ENCODE results near the gene CCL21.
"Not testable (repeated sequence)": the region's sequence is repeated elsewhere in the genome, so short reads cannot be mapped to it uniquely, and the experiment has no call there.

CCL21 gene, protein sequence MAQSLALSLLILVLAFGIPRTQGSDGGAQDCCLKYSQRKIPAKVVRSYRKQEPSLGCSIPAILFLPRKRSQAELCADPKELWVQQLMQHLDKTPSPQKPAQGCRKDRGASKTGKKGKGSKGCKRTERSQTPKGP

DNA sequence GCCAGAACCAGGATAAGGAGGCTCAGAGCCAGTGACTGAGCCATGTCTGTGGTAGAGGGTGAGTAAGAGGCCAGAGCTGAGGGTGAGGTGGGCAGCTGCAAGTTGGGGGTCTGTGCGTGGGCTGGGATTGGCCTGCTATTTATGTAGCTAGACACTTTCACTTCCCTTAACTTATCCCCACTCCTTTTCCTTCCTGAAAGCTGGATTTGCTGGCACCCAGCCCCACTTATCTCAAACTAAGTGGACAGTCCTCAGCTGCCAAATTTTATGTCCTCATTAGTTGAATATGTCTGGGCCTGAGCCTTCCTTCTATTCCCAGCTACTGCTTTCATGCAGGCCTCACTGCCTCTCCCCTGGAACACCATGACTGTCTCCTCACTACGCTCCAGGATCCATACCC is at the start of gene CCL21:
Gene CCL21, minus strand, starts transcription at position 114 of the 400 bp plus-strand sequence. Its CDS starts 70 bp downstream, at position 44.
- Mint-ChIP-seq H3K27ac (no peak within 1 kb of the TSS), H3K4me3 (no peak within 1 kb of the TSS), H3K9me3 (no peaks in the 10 kb centered on the region), H3K4me1 (no peaks in the 10 kb centered on the region), H3K36me3 (no peaks in the 10 kb centered on the region), H3K27me3 (peaks cover 5 to 58% of the 10 kb centered on the region in 2 donors)
- DNase-seq (no peak), ATAC-seq (replicated peaks) (no peak)

DNA sequence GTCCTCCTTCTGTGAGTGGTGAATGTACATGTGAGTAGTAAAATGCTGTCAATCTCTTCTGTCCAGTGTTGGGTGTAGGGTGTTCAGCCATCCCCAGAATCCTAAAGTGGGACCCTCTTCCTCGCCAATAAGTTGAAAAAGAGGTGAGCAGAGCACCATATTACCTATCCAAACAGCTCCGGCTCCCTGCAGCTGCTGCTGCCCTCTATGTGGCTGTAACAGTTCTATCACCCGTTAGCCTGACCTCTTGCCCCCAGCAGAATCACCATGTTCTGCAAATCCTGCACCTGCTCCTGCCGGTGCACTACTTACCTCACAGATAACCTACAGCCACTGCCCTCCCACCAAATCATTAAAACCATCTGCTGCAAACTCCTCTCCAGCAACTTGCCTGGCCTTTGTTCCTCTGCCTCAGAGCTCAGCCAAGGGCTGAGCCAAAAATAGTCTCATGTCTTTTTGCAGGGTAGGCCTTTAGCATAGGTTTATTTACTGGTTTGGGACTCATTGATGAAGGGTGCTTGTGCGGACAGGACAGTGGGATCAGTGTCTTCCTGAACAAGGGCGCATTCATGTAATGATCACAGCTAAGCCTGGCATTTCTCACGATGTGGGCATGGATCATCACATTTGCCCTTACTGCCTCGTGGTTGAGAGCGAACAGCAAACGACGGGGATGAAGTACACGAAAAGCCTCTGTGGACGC is 49.6 kb upstream of the CCL21 start:
- Mint-ChIP-seq H3K36me3 (peaks cover 0 to 2% of the 10 kb centered on the region in 2 donors), H3K27me3 (peaks cover 30 to 45% of the 10 kb centered on the region in 2 donors), H3K9me3 (peaks cover 0 to 4% of the 10 kb centered on the region in 2 donors), H3K4me3 (no peak overlapping the region), H3K27ac (no peak overlapping the region), H3K4me1 (peaks cover 0 to 2% of the 10 kb centered on the region in 2 donors)
- ATAC-seq (replicated peaks) (no peak), DNase-seq (no peak)

DNA sequence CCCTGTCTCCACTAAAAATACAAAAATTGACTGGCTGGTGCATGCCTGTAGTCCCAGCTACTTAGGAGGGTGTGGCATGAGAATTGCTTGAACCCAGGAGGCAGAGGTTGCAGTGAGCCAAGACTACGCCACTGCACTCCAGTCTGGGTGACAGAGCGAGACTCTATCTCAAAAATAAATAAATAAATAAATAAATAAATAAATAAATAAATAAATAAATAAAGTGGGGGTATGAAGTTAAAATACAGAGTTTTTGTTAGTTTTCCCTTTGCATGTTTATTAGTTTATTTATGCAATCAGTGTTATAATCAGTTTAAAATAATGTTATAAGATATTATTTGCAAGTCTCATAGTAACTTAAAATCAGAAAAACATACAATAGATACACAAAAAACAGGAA is 40.4 kb upstream of the CCL21 start:
- H3K9me3 Mint-ChIP-seq; H3K36me3 Mint-ChIP-seq; H3K4me1 Mint-ChIP-seq; ATAC-seq (replicated peaks); H3K4me3 Mint-ChIP-seq; DNase-seq; H3K27ac Mint-ChIP-seq: not testable (repeated sequence)
- H3K27me3 Mint-ChIP-seq, result peaks cover 22 to 53% of the 10 kb centered on the region in 2 donors

DNA sequence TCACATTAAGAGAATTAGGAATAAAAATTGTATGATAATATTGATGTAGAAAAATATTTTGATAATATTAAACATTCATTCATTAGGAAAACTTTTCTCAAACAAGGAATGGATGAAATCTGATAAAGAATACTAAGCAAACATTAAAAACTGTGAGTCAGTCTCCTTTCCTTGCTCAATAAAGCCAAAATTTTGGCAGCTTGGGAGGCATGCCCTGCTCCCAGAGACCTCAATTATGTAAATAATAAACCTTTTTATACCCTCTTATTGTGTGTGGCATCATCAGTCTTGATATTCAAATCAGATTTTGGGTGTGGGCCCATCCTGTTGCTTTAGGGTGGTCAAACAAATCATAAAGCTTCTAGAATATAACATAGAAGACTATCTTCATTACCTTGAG is 36.6 kb upstream of the CCL21 start:
- Mint-ChIP-seq H3K9me3 (peaks cover 0 to 7% of the 10 kb centered on the region in 2 donors), H3K36me3 (peaks cover 0 to 2% of the 10 kb centered on the region in 2 donors), H3K27ac (no peak overlapping the region), H3K4me1 (no peaks in the 10 kb centered on the region), H3K4me3 (no peak overlapping the region), H3K27me3 (peaks cover 20 to 50% of the 10 kb centered on the region in 2 donors)
- ATAC-seq (replicated peaks) (no peak), DNase-seq (no peak)

DNA sequence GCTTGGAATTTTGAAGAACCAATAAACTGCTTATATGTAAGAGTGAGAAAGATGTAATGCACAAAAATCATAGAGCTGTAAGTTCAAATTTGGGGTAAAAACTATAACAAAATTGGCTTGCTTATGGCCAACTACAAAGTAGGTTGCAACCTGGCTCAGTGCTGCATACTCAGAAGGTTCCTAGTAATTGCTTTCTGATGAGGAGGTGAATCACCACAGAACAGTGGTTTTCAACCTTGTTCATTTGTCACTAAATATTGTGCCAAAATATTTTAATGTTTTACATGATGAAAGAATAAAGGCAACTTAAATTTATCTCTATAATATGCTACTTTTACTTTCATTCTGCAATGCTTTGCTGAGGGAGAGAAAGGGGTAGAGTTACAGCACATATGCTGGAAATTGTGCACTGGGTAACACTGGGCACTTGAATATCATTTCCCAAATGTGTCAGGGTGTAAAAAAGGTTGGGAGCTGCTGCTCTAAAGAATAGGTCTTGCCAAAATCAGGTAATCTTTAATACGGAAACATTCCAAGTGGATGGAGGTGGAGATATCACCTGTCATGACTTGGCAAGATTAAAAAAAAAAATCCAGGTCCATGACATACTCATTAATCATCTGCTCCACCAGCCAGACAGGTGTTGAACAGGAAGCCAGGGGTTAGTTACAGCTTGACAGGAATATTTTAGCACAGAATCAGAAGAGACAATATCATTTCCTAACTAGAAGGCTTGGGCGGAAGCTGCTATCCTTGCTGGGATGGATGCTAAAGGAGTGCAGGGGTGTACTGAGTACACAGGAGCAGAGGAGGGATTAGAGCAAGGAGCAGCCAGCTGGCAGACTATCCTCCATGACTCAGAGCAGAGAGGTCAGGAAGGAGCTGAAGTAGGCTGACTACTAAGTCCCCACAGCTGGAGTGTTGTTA is 34.6 kb upstream of the CCL21 start:
- DNase-seq, result no peak
- Mint-ChIP-seq H3K27ac (no peak overlapping the region), H3K4me1 (no peaks in the 10 kb centered on the region), H3K4me3 (no peak overlapping the region), H3K27me3 (peaks cover 21 to 40% of the 10 kb centered on the region in 2 donors), H3K9me3 (peaks cover 2 to 9% of the 10 kb centered on the region in 2 donors), H3K36me3 (peaks cover 0 to 2% of the 10 kb centered on the region in 2 donors)
- no peak for ATAC-seq (replicated peaks)

DNA sequence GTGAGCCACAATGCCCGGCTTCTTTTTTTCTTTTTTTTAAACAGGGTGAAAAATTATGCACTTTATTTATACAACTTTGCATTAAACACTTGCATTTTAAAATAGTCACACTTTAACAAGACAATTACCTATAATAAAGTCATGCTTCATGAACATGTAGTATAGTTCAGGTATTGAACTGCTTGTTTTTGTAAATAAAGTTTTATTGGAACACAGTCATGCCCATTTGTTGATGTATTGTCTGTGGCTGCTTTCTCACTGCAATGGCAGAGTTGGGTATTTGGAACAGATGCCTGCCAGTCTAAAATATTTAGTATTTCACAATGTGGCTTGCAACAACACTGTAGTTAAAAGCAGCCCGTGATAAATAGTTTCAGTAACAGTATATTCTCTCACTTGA is 32.8 kb upstream of the CCL21 start:
- peaks cover 0 to 2% of the 10 kb centered on the region in 2 donors for H3K36me3 Mint-ChIP-seq
- peaks cover 5 to 9% of the 10 kb centered on the region in 2 donors for H3K9me3 Mint-ChIP-seq
- no peak overlapping the region for H3K4me3 Mint-ChIP-seq
- DNase-seq (no peak), ATAC-seq (replicated peaks) (no peak)
- no peak overlapping the region for H3K27ac Mint-ChIP-seq
- peaks cover 17 to 30% of the 10 kb centered on the region in 2 donors for H3K27me3 Mint-ChIP-seq
- H3K4me1 Mint-ChIP-seq, result no peaks in the 10 kb centered on the region

DNA sequence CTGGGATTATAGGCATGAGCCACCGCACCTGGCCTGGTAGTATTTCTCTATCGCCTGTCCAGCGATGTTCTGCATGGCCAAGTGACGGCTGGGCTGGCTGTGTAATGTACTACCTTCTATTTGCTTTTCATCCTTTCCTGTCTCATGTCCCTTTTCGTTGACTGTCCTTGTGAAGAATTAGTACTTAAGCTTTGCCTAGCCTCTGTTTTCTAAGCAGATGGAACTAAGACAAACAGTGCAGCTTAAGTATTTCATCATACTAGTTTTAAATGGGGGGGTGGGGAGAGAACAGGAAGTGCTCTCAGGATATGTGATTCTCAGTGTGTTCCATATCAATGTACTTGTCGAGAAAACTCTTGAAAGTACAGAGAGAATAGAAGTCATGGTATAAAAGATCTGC is 31.7 kb upstream of the CCL21 start:
- ATAC-seq (replicated peaks), result no peak
- H3K27me3 Mint-ChIP-seq, result peaks cover 23 to 27% of the 10 kb centered on the region in 2 donors
- peaks cover 1 to 5% of the 10 kb centered on the region in 2 donors for H3K9me3 Mint-ChIP-seq
- H3K36me3 Mint-ChIP-seq, result no peaks in the 10 kb centered on the region
- DNase-seq, result no peak
- H3K4me3 Mint-ChIP-seq, result no peak overlapping the region
- H3K27ac Mint-ChIP-seq, result no peak overlapping the region
- H3K4me1 Mint-ChIP-seq, result no peaks in the 10 kb centered on the region

DNA sequence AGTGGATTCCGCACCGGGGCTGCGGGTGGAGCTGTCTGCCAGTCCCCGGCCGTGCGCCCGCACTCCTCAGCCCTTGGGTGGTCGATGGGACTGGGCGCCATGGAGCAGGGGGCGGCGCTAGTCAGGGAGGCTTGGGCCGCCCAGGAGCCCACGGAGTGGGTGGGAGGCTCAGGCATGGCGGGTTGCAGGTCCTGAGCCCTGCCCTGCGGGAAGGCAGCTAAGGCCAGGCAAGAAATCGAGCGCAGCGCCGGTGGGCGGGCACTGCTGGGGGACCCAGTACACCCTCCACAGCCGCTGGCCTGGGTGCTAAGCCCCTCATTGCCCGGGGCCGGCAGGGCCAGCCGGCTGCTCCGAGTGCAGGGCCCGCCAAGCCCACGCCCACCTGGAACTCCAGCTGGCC is 30.2 kb upstream of the CCL21 start:
- not testable (repeated sequence) for H3K36me3 Mint-ChIP-seq; ATAC-seq (replicated peaks); H3K4me3 Mint-ChIP-seq; H3K4me1 Mint-ChIP-seq; H3K27ac Mint-ChIP-seq; H3K9me3 Mint-ChIP-seq; DNase-seq
- H3K27me3 Mint-ChIP-seq, result peaks cover 28% of the 10 kb centered on the region in 2 donors

DNA sequence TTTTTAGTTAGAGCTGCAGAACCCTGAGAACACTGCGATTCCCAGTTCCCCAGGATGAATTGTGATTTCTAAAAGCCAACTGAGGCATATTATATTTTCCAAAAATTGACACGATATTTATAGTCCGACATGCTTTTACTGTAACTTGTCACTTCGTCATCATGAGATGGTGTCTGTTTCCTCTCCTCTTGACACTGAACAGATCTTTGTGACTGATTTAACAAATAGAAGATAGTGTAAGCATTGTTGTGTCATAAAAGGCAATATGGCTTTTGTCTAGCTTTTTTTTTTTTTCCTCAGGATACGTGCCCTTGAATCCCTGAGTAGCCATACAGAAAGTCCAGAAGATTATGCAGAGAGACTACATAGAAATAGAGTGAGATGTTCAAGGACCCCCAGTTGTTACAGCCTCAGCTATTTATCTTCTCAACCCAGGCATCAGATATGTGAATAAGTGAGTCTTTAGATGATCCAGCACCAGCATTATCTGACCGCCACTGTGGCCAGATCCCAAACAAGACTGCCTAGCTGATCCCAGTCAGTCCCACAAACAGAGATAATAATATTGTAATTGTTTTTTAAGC is 27.8 kb upstream of the CCL21 start:
- Mint-ChIP-seq H3K36me3 (no peaks in the 10 kb centered on the region), H3K4me1 (no peaks in the 10 kb centered on the region)

DNA sequence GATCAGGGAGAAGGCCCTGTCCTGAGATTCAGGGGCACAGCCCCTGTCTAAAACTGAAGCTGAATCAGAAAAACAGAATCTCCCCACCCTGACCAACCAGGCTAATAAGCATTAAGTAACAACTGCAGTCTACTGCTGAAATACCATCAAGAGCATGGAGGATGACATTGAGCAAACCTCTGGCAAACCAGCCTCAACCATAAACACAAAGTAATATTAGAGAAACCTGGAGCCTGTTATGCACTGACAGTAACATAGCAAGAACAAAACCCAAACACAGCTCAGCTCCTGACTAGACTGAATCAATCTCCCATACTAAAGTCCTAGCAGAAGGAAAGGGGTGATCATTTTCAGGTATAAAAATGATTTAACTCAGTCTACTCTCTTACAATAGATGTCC is 24.8 kb upstream of the CCL21 start:
- H3K4me3 Mint-ChIP-seq, result no peak overlapping the region
- ATAC-seq (replicated peaks) (no peak), DNase-seq (no peak)
- peaks cover 22 to 33% of the 10 kb centered on the region in 2 donors for H3K27me3 Mint-ChIP-seq
- H3K9me3 Mint-ChIP-seq, result peaks cover 0 to 4% of the 10 kb centered on the region in 2 donors
- H3K27ac Mint-ChIP-seq, result no peak overlapping the region
- H3K4me1 Mint-ChIP-seq, result no peaks in the 10 kb centered on the region
- H3K36me3 Mint-ChIP-seq, result no peaks in the 10 kb centered on the region

More for the DNA sequence above, 27.8 kb upstream of the CCL21 start:
- Mint-ChIP-seq H3K9me3 (peaks cover 1 to 5% of the 10 kb centered on the region in 2 donors), H3K27me3 (peaks cover 25 to 38% of the 10 kb centered on the region in 2 donors), H3K4me3 (no peak overlapping the region), H3K27ac (no peak overlapping the region)
- DNase-seq, result no peak
- no peak for ATAC-seq (replicated peaks)

DNA sequence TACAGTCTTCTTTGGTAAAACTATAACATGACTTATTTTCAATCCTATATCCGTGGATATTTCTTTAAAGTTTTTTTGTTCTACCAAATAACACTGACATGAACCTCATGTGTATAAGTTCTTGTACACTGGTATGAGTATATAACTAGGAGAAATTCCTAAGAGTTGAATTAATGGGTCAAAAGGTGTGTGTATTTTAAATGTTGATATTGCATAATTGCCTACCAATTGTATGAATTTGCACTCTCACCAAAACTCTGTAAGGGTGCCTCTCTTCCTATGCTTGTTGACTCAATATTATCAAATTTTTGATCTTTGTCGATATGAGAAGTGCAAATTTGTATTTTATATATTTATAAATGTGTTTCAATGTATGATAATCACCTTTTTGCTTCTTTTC is 22.9 kb upstream of the CCL21 start:
- Mint-ChIP-seq H3K4me1 (no peaks in the 10 kb centered on the region), H3K36me3 (no peaks in the 10 kb centered on the region), H3K27me3 (peaks cover 16 to 32% of the 10 kb centered on the region in 2 donors), H3K9me3 (no peaks in the 10 kb centered on the region), H3K4me3 (no peak overlapping the region), H3K27ac (no peak overlapping the region)
- DNase-seq, result no peak
- no peak for ATAC-seq (replicated peaks)

DNA sequence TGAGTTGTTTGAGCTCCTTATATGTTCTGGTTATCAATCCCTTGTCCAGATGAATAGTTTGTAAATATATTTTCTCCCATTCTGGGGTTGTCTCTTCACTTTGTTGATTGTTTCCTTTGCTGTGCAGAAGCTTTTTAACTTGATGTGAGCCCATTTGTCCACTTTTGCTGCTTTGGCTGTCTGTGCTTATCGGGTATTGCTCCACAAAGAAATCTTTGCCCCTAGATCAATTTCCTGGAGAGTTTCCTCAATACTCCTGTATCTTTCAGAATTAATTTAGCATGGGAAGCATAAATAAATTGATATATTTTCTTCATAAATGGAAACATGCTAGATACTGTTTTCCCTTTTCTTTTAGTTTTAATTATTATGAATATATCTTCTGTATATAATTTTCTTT is 22.5 kb upstream of the CCL21 start:
- Mint-ChIP-seq H3K36me3 (no peaks in the 10 kb centered on the region), H3K9me3 (no peaks in the 10 kb centered on the region), H3K4me1 (no peaks in the 10 kb centered on the region), H3K27ac (no peak overlapping the region), H3K27me3 (peaks cover 16 to 28% of the 10 kb centered on the region in 2 donors), H3K4me3 (no peak overlapping the region)
- ATAC-seq (replicated peaks), result no peak
- no peak for DNase-seq

DNA sequence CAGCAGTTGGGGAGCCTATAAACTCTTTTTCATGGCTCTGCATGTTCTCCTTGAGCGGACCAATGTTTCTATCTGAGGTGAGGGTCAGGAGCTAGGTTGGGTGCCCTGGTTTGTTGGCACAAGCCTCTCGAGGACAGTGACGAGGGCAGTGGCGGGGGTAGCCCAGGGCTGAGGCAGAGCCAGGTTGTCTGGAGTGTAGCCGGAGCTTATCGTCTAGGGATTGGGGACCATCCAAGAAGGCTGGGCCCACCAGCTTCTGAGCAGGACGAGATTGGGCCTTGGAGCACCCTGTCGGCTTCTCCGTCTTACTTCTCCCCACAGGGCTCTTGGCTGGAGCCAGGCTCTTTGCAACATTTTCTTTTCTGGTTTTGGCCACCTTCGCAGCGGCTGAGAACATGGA is 13.2 kb upstream of the CCL21 start:
- H3K4me1 Mint-ChIP-seq, result no peaks in the 10 kb centered on the region
- no peaks in the 10 kb centered on the region for H3K9me3 Mint-ChIP-seq
- H3K36me3 Mint-ChIP-seq, result no peaks in the 10 kb centered on the region
- no peak overlapping the region for H3K27ac Mint-ChIP-seq
- DNase-seq (no peak), ATAC-seq (replicated peaks) (no peak)
- H3K4me3 Mint-ChIP-seq, result no peak overlapping the region
- H3K27me3 Mint-ChIP-seq, result peaks cover 14 to 18% of the 10 kb centered on the region in 2 donors

DNA sequence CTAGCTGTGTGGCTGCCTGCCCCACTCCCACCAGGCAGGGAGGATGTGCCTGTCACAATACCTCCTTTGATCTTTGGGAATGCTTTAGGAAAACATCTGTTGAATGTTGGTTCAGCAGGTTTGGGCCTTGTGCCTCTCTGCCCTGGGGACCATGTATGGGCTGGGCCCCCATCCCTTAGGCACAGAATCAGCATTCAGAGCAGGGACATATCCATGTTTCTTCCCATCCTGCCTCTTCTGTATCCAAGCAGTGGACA is 9.8 kb upstream of the CCL21 start:
- not testable (repeated sequence) for ATAC-seq (replicated peaks); H3K36me3 Mint-ChIP-seq; H3K4me3 Mint-ChIP-seq; H3K27ac Mint-ChIP-seq; DNase-seq; H3K9me3 Mint-ChIP-seq; H3K4me1 Mint-ChIP-seq
- peaks cover 23 to 31% of the 10 kb centered on the region in 2 donors for H3K27me3 Mint-ChIP-seq

Measured in stimulated activated naive B cell treated with anti-CD40 and anti-IgM and Interleukin-4, amounts not matched to agents 10 μg/mL and 1 μg/mL and 100 μg/mL, for 72 hours (primary cell).